Activated T-helper 17 cell treated with anti-CD3 and anti-CD28 coated beads, Interleukin-2, amount 50 U/mL, for 72 hours (primary cell): Measurements from ENCODE around the gene PGLYRP1. TPM values are rescaled to one million over a fixed set of nuclear protein-coding genes. Genes with fewer than 3 reads are reported as not detected.

Experiments
- ATAC-seq: fragments of 150-1000 bp; cut with Tn5 transposase; replicated peaks from 2 replicates; pipeline ENCODE4 v1.10.0; 2021; ENCODE audit warnings: mild to moderate bottlenecking, moderate library complexity
- H3K27ac Mint-ChIP-seq: one replicate; pipeline ENCODE4 v1.8.0; 2022; ENCODE audit warnings: mixed read lengths
- H3K27me3 Mint-ChIP-seq: one replicate; pipeline ENCODE4 v1.8.0; 2022; ENCODE audit warnings: mixed read lengths
- H3K36me3 Mint-ChIP-seq: one replicate; pipeline ENCODE4 v1.8.0; 2022; ENCODE audit warnings: low read depth, mild to moderate bottlenecking, mixed read lengths
- H3K4me1 Mint-ChIP-seq: one replicate; pipeline ENCODE4 v1.8.0; 2022; ENCODE audit warnings: mixed read lengths
- H3K4me3 Mint-ChIP-seq: one replicate; pipeline ENCODE4 v1.8.0; 2022; ENCODE audit warnings: mild to moderate bottlenecking, mixed read lengths
- H3K9me3 Mint-ChIP-seq: one replicate; pipeline ENCODE4 v1.8.0; 2022; ENCODE audit warnings: mixed read lengths
- total RNA-seq, 2 donors: library from RNA; stranded (reverse); gene quantifications; one replicate each; pipeline ENCODE4 v1.2.3, GENCODE V29; 2022

The PGLYRP1 gene
- total RNA-seq, 2 donors from 2014 or later = not detected

DNA sequence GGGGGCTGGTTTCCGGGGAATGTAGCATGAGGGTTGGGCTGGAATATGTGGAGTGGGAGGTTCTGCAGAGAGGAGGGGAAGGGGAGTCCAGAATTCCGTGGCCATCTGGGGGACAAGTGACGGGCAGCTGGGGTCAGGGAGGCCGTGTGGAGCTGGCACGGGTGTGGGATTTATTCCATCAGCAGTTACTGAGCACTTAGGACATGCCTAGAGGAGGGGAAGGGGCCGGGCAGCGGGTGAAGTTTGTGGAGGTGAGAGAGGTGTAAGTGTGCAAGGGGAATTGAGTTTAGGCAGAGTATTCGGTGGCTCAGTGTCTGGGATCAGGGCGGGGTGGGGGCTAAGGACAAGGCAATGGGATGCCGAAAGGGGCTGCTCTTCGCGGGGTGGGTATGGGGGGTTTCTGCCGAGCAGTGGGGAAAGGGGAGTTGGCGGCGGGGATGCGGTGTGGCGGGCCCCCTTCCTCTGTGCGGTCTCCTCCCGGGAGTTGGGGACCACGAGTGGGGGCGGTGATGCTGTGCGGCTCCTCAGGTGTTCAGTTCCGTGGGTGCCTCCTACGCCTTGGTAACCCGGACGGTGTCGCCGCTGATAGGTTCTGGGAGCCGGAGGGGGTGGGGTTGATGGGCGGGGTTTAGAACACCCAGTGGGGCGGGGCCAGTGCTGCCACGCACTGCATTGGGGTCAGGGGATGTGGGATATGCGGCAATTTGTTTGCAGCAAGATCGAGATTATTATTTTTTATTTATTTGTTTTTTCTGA lies 22.2 kb downstream of the PGLYRP1 start:
- no peaks in the 10 kb centered on the region for H3K9me3 Mint-ChIP-seq

GRCh38 chr19:45999653-46000121 lies 23.2 kb downstream of the PGLYRP1 start:
- Mint-ChIP-seq H3K36me3 (peaks cover 14% of the 10 kb centered on the region), H3K27me3 (no peaks in the 10 kb centered on the region), H3K4me3 (peak overlapping the region; percentile 79), H3K9me3 (no peaks in the 10 kb centered on the region), H3K27ac (peak overlapping the region; percentile 71), H3K4me1 (peaks cover 29% of the 10 kb centered on the region)
- ATAC-seq = no peak

More for the DNA sequence above, 22.2 kb downstream of the PGLYRP1 start:
- peak overlapping the region; percentile 79 for H3K4me3 Mint-ChIP-seq
- peaks cover 21% of the 10 kb centered on the region for H3K36me3 Mint-ChIP-seq
- H3K27me3 Mint-ChIP-seq = no peaks in the 10 kb centered on the region
- ATAC-seq = peak; percentile 89
- H3K4me1 Mint-ChIP-seq = peaks cover 29% of the 10 kb centered on the region
- H3K27ac Mint-ChIP-seq = peak overlapping the region; percentile 48

DNA sequence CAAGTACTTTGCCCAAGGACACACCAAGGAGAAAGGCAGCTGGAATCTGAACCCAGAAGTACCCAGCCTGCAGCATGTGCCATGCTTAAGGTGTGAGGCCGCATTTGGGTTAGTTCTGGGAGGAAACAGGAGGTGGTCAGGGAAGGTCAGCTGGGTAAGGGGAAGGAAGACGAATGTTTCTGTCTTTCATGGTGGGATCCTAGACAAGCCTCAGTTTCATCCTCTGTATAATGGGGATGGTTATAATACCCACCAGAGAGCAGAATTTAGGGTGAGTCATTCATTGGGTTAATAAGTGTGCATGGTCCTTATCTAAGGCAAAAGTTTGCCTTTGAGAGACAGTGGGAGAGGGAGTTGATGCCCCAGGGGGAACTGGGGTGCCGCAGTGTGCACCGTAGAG lies 24.0 kb downstream of the PGLYRP1 start:
- Mint-ChIP-seq H3K27me3 (no peaks in the 10 kb centered on the region), H3K4me3 (peak overlapping the region; percentile 79), H3K27ac (peak overlapping the region; percentile 71), H3K36me3 (peaks cover 14% of the 10 kb centered on the region), H3K4me1 (peaks cover 29% of the 10 kb centered on the region), H3K9me3 (no peaks in the 10 kb centered on the region)
- ATAC-seq = no peak

DNA sequence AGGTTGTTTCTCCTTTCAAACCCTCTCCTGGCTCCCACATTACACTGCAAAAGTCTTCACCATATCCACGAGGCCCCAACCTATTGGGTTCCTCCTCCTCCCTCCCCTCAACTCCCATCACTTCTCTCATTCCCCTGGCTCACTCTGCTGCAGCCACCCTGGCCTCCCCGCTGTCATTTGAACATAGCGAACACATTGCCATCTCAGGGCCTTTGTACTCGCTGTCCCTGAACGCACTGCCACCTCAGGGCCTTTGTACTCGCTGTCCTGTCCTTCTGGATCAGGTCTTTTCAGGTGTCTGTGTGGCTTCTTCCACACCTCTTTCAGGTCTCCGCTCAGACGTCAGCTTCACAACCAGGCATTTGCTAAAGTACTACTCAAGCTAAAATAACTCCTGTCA lies 25.9 kb downstream of the PGLYRP1 start:
- no peak for ATAC-seq
- H3K4me1 Mint-ChIP-seq = peaks cover 29% of the 10 kb centered on the region
- no peaks in the 10 kb centered on the region for H3K9me3 Mint-ChIP-seq
- H3K27ac Mint-ChIP-seq = no peak overlapping the region
- peaks cover 14% of the 10 kb centered on the region for H3K36me3 Mint-ChIP-seq
- no peaks in the 10 kb centered on the region for H3K27me3 Mint-ChIP-seq
- H3K4me3 Mint-ChIP-seq = no peak overlapping the region

GRCh38 chr19:45995715-45996385 lies 27.0 kb downstream of the PGLYRP1 start:
- H3K27me3 Mint-ChIP-seq = no peaks in the 10 kb centered on the region
- H3K4me1 Mint-ChIP-seq = peaks cover 27% of the 10 kb centered on the region
- H3K9me3 Mint-ChIP-seq = no peaks in the 10 kb centered on the region
- H3K27ac Mint-ChIP-seq = no peak overlapping the region
- H3K36me3 Mint-ChIP-seq = peaks cover 14% of the 10 kb centered on the region
- no peak overlapping the region for H3K4me3 Mint-ChIP-seq
- no peak for ATAC-seq

DNA sequence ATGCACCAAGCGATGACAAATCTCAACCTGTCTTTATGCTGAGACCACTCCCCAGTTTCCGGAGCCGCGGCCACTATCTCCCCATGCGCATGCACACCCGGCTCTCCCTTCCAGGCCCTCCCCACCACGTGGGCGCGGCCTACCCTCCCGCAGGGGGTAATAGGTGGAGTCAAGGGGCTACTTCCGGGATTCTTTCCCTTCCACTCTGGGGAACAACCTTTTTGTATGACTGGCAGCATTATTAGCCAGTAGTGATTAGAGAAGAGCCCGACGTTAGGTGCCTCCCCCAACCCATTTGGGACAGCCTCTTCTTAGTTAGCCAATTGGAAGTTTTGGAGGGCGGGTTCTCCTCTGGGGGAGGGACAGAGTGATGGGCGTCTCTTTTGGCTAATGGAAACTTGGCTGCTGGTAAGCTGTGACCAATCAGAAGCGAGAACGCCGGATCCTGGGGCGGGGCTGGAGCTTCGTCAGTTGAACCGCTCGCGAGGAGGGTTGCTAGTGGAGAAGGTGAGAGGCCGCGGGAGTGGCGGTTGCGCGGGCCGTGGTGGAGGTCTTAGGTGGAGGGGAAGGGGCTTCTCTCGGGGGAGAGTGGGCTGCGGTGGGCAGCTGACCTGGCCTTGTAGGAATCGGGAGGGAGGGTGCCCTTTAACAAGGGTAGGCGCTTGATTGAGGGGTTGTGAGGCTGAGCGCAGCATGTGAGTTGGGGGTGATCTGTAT lies 27.7 kb downstream of the PGLYRP1 start, which contains the start of gene CCDC61:
CCDC61 (plus strand) TSS at position 470 of the 717 bp plus-strand sequence. CDS start 7,552 bp downstream, outside the sequence.
- H3K9me3 Mint-ChIP-seq = no peaks in the 10 kb centered on the region
- H3K4me3 Mint-ChIP-seq = no peak within 1 kb of the TSS
- H3K36me3 Mint-ChIP-seq = peaks cover 14% of the 10 kb centered on the region
- peaks cover 4% of the 10 kb centered on the region for H3K27me3 Mint-ChIP-seq
- ATAC-seq = peak; percentile 97
- peaks cover 20% of the 10 kb centered on the region for H3K4me1 Mint-ChIP-seq
- no peak within 1 kb of the TSS for H3K27ac Mint-ChIP-seq

DNA sequence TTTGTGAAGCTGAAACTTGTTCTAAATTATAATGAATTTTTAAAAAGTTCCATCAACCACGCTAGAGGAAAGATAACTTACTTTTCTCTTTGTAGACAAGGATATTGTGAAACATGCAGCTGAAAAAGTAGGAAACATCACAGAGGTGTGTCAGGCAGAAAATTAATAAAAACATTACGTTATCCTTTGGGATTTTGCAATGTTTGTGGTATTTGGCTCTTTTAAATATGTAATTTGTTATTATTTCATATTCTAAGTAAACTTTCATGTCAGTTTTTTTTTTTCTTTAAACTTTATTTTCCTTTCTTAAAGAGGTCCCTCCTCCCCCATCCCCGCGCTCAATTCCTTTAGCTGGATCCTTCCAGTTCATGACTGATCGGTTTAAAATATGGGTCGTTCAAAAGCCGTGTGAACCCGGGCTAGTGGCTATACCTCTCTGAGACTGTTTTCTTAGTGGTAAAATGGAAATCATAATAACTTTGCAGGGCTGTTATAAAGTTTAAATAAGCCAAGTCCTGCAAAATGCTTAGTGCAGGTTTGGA lies 28.3 kb downstream of the PGLYRP1 start:
- H3K27ac Mint-ChIP-seq = no peak overlapping the region
- peaks cover 8% of the 10 kb centered on the region for H3K27me3 Mint-ChIP-seq
- no peaks in the 10 kb centered on the region for H3K9me3 Mint-ChIP-seq
- H3K4me3 Mint-ChIP-seq = no peak overlapping the region
- ATAC-seq = peak; percentile 1
- H3K36me3 Mint-ChIP-seq = peaks cover 14% of the 10 kb centered on the region
- H3K4me1 Mint-ChIP-seq = peaks cover 14% of the 10 kb centered on the region

DNA sequence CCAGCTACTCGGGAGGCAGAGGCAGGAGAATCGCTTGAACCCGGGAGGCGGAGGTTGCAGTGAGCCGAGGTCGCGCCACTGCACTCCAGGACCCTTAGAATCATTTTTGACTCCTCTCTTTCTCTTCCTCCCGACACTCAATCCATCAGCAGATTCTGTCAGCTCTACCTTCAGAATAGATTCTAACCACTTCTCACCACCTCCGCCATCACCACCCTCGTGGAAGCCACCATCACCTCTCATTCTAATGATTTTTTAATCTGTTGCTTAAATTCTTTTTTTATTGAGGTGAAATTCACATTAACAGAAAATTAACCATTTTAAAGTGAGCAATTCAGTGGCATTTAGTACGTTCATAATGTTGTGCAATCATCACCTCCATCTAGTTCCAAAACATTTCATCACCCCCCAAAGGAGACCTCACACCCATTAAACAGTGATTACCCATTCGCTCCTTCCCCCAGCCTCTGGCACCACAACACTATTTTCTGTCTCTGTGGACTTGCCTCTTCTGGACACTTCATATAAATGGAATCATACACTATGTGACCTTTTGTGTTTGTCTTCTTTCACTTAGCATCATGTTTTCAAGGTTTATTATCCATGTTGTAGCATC lies 32.6 kb downstream of the PGLYRP1 start:
- H3K27me3 Mint-ChIP-seq = peaks cover 14% of the 10 kb centered on the region
- no peaks in the 10 kb centered on the region for H3K9me3 Mint-ChIP-seq
- H3K36me3 Mint-ChIP-seq = no peaks in the 10 kb centered on the region
- no peak overlapping the region for H3K27ac Mint-ChIP-seq
- no peak for ATAC-seq
- H3K4me1 Mint-ChIP-seq = no peaks in the 10 kb centered on the region
- no peak overlapping the region for H3K4me3 Mint-ChIP-seq

GRCh38 chr19:45985321-45985720 lies 37.5 kb downstream of the PGLYRP1 start:
- no peak overlapping the region for H3K4me3 Mint-ChIP-seq

GRCh38 chr19:45981350-45981749 lies 41.5 kb downstream of the PGLYRP1 start:
- ATAC-seq = no peak
- no peak overlapping the region for H3K4me3 Mint-ChIP-seq

More at GRCh38 chr19:45985321-45985720, 37.5 kb downstream of the PGLYRP1 start:
- ATAC-seq = no peak
- Mint-ChIP-seq H3K27me3 (peaks cover 15% of the 10 kb centered on the region), H3K36me3 (no peaks in the 10 kb centered on the region), H3K27ac (no peak overlapping the region), H3K4me1 (no peaks in the 10 kb centered on the region), H3K9me3 (no peaks in the 10 kb centered on the region)

DNA sequence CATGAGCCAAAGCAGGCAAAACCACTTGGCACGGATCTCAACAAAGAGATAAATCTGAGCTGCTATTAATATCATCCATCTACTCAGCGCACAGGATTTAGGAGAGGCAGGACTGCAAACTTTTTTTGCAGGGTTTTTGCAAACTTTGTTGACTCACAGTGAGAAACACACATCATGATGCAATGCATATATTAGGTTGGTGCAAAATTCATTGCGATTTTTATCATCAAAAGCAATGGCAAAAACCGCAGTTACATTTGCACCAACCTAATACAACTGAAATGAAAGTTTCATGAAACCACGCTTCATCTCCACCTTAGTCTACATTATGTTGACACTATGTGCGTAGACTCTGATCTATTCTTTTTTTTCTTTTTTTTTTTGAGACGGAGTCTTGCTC lies 44.7 kb downstream of the PGLYRP1 start:
- no peak overlapping the region for H3K27ac Mint-ChIP-seq

More at GRCh38 chr19:45981350-45981749, 41.5 kb downstream of the PGLYRP1 start:
- H3K36me3 Mint-ChIP-seq = no peaks in the 10 kb centered on the region
- no peaks in the 10 kb centered on the region for H3K9me3 Mint-ChIP-seq
- H3K27me3 Mint-ChIP-seq = peaks cover 14% of the 10 kb centered on the region
- H3K27ac Mint-ChIP-seq = no peak overlapping the region
- no peaks in the 10 kb centered on the region for H3K4me1 Mint-ChIP-seq

DNA sequence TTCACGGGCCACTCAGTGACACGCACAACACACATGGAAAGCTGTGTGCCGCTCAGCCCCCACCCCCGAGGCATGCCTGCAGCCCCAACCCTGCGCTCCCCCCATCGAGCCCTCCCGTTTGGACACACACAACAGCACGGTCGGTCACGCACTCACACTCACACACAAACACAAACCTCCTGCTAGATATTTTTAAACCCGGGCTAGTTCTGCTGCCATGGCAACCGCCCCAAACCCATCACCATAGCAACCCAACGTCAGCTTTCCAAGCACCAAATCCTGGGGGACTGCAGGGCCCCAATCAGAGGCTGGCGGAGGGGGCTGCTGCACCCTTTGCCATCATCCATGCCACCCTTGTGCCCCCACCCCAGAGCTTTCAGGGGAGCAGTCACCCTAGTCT lies 46.7 kb downstream of the PGLYRP1 start:
- H3K27ac Mint-ChIP-seq = no peak overlapping the region
- peaks cover 38% of the 10 kb centered on the region for H3K27me3 Mint-ChIP-seq
- peaks cover 12% of the 10 kb centered on the region for H3K4me1 Mint-ChIP-seq
- H3K36me3 Mint-ChIP-seq = no peaks in the 10 kb centered on the region
- H3K9me3 Mint-ChIP-seq = no peaks in the 10 kb centered on the region
- no peak overlapping the region for H3K4me3 Mint-ChIP-seq
- ATAC-seq = no peak

More for the DNA sequence above, 44.7 kb downstream of the PGLYRP1 start:
- no peaks in the 10 kb centered on the region for H3K4me1 Mint-ChIP-seq
- H3K4me3 Mint-ChIP-seq = no peak overlapping the region
- no peaks in the 10 kb centered on the region for H3K36me3 Mint-ChIP-seq
- H3K27me3 Mint-ChIP-seq = peaks cover 29% of the 10 kb centered on the region
- H3K9me3 Mint-ChIP-seq = no peaks in the 10 kb centered on the region
- no peak for ATAC-seq

DNA sequence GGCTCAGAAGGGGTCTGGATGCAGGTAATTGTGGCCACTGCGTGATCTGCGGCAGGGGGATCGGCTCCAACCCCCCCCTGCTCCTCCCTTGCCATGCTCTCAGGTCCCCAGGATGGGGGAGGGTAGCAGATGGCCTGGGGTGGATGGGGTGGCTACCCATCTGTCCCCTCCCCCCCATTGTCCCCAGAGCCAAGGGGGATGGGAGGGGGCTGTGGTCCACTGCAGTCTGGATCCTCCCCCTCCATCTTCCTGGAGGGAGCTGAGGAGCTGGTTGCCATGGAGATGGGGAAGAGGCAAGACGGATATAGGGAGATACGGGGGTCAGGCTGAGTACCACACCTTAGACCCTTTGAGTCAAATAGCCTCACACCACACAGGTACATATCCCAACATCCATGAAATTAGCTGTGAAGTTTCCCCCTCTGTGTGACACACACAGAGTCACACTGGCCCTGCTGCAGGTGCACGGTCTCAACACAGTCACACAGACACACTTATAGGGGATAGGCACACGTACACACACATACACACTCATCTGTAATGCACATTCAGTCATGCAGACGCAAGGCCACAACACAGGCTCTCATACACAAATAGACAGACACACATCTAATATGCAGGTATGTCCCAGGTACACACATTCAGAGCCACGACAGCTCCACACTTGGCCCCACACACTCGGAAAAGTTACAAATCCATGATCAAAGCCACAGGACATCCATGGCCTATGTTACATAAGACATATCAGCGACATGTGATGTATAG lies 47.4 kb downstream of the PGLYRP1 start:
- Mint-ChIP-seq H3K27me3 (peaks cover 42% of the 10 kb centered on the region), H3K36me3 (no peaks in the 10 kb centered on the region), H3K4me1 (peaks cover 12% of the 10 kb centered on the region), H3K4me3 (no peak overlapping the region), H3K9me3 (no peaks in the 10 kb centered on the region), H3K27ac (no peak overlapping the region)
- ATAC-seq = no peak
